ENCODE results near the gene CREM. TPM values are rescaled to one million over a fixed set of nuclear protein-coding genes. Genes with fewer than 3 reads are reported as not detected.
"Not testable (repeated sequence)": the region's sequence is repeated elsewhere in the genome, so short reads cannot be mapped to it uniquely, and the experiment has no call there.

The CREM gene
- total and polyA plus RNA-seq, 8 donors, result 8.5 to 21.9 (median 12.1) TPM

GRCh38 chr10:35213699-35214098 lies 87.1 kb downstream of the CREM start:
- intact Hi-C loops (cut with DNase I), result loop anchor here in 1 of 3 donors (10.0 kb wide), 1 partner anchor 99 kb away; no protein-coding TSS in a partner anchor

GRCh38 chr10:35214607-35215020 lies 88.0 kb downstream of the CREM start:
- DNase-seq (no peak), FAIRE-seq (no peak), ATAC-seq (no peak)
- Histone ChIP-seq H3K9me3 (no peaks in the 10 kb centered on the region), H3K36me3 (no peaks in the 10 kb centered on the region), H3K27ac (no peak overlapping the region), H3K4me3 (no peak overlapping the region), H3K27me3 (no peaks in the 10 kb centered on the region), H3K4me1 (no peaks in the 10 kb centered on the region)
- no peak for TF ChIP-seq CTCF (IDR thresholded peaks at IDR 0.05)
- intact Hi-C loops (cut with DNase I), result loop anchor here in 2 of 3 donors (5.0 to 10.0 kb wide), 2 partner anchors 92 to 100 kb away; no protein-coding TSS in a partner anchor
- WGBS, 2 donors, result 82 to 87% methylated on average over 19 of the region's 19 CpGs

More at GRCh38 chr10:35213699-35214098, 87.1 kb downstream of the CREM start:
- no peak overlapping the region for H3K4me3 ChIP-seq
- no peak for TF ChIP-seq CTCF (IDR thresholded peaks at IDR 0.05)
- DNase-seq (no peak), ATAC-seq (no peak), FAIRE-seq (no peak)
- H3K9me3 ChIP-seq, result no peaks in the 10 kb centered on the region
- no peak overlapping the region for H3K27ac ChIP-seq
- H3K4me1 ChIP-seq, result no peaks in the 10 kb centered on the region
- 83 to 85% methylated on average over 7 of the region's 7 CpGs for WGBS, 2 donors
- no peaks in the 10 kb centered on the region for H3K27me3 ChIP-seq
- H3K36me3 ChIP-seq, result no peaks in the 10 kb centered on the region

GRCh38 chr10:35215107-35215506 lies 88.5 kb downstream of the CREM start:
- intact Hi-C loops (cut with DNase I), result loop anchor here in 2 of 3 donors (5.0 to 10.0 kb wide), 2 partner anchors 93 to 100 kb away; no protein-coding TSS in a partner anchor
- no peaks in the 10 kb centered on the region for H3K36me3 ChIP-seq
- H3K9me3 ChIP-seq, result no peaks in the 10 kb centered on the region
- no peak overlapping the region for H3K4me3 ChIP-seq
- H3K27ac ChIP-seq, result no peak overlapping the region
- TF ChIP-seq CTCF (IDR thresholded peaks at IDR 0.05), result no peak
- no peak for FAIRE-seq
- no peaks in the 10 kb centered on the region for H3K27me3 ChIP-seq
- 56 to 60% methylated on average over 3 of the region's 3 CpGs for WGBS, 2 donors
- ATAC-seq, result no peak
- no peak for DNase-seq
- no peaks in the 10 kb centered on the region for H3K4me1 ChIP-seq

GRCh38 chr10:35216303-35216905 lies 89.8 kb downstream of the CREM start:
- ATAC-seq (peak in 3 of 4 donors; percentile 36 to 63 (median 45)), FAIRE-seq (no peak), DNase-seq (no peak)
- Histone ChIP-seq H3K4me3 (no peak overlapping the region), H3K9me3 (no peaks in the 10 kb centered on the region), H3K4me1 (no peaks in the 10 kb centered on the region), H3K27me3 (no peaks in the 10 kb centered on the region), H3K36me3 (no peaks in the 10 kb centered on the region), H3K27ac (no peak overlapping the region)
- TF ChIP-seq CTCF (IDR thresholded peaks at IDR 0.05), result no peak
- intact Hi-C loops (cut with DNase I), result loop anchor here in 2 of 3 donors (5.0 to 10.0 kb wide), 2 partner anchors 94 to 102 kb away; no protein-coding TSS in a partner anchor
- WGBS, 2 donors, result 40 to 49% methylated on average over 6 of the region's 6 CpGs

- not testable (repeated sequence) for FAIRE-seq
These were observed 90.3 kb downstream of the CREM start for GRCh38 chr10:35216956-35217355.

More at GRCh38 chr10:35216956-35217355, 90.3 kb downstream of the CREM start:
- H3K27me3 ChIP-seq, H3K4me1 ChIP-seq, H3K4me3 ChIP-seq, H3K9me3 ChIP-seq, DNase-seq, H3K27ac ChIP-seq, H3K36me3 ChIP-seq, ATAC-seq: not testable (repeated sequence)
- intact Hi-C loops (cut with DNase I), result loop anchor here in 2 of 3 donors (5.0 to 10.0 kb wide), 2 partner anchors 95 to 102 kb away; no protein-coding TSS in a partner anchor
- WGBS, 2 donors, result 79 to 83% methylated on average over 9 of the region's 9 CpGs
